Endothelial cell of umbilical vein (primary cell): ENCODE results near the gene HSPB2. TPM values are rescaled to one million over a fixed set of nuclear protein-coding genes. Genes with fewer than 3 reads are reported as not detected.

ENCODE experiments used
- BruUV-seq: library from RNA; stranded (reverse); fragments of 400-500 nt; replicated peaks from 2 replicates; lab custom pipeline; 2021; lab: Mats Ljungman, UMichigan
- CTCF ChIA-PET: fragments of 300-600, 350-600 bp; sonication (Branson Sonifier 250); formaldehyde crosslinking; loops from one replicate; lab custom pipeline; 2021; ENCODE audit warnings: antibody characterized with exemption, inconsistent platforms; lab: Charles Lee
- POLR2A ChIA-PET: fragments of 300-600, 350-600 bp; sonication (Branson Sonifier 250); formaldehyde crosslinking; loops from one replicate; lab custom pipeline; 2021; ENCODE audit warnings: antibody characterized with exemption, inconsistent platforms; lab: Charles Lee
- DNase-seq: peaks from one replicate; pipeline ENCODE4 v3.0.0-alpha.2; 2011; ENCODE audit warnings: low read depth, low spot score
- FAIRE-seq: peaks from 2 replicates; lab custom pipeline; 2011; peaks lifted over from hg19 to GRCh38; lab: Jason Lieb, UNC
- H2AFZ ChIP-seq: 2 replicates; pipeline ENCODE4 v1.6.0; 2012; ENCODE audit warnings: low read depth, low read length, control low read depth, inconsistent platforms
- H3K27ac ChIP-seq: 2 replicates; pipeline ENCODE4 v1.5.1; 2011; ENCODE audit warnings: low read depth, mild to moderate bottlenecking, control low read depth, low read length, moderate library complexity; ENCODE audit not compliant: insufficient read depth
- H3K27me3 ChIP-seq, 2 experiments: 2 replicates each; pipeline versions ENCODE4 v1.6.0 to v1.6.1; 2011; ENCODE audit warnings: low read length in 2 of 2, mixed read lengths in 1 of 2; ENCODE audit not compliant: control insufficient read depth in 2 of 2, insufficient read depth in 2 of 2
- H3K36me3 ChIP-seq, 2 experiments: 2 replicates in 1 of 2; 3 replicates in 1 of 2; pipeline ENCODE4 v1.5.1; 2011; ENCODE audit warnings: low read length in 2 of 2, mild to moderate bottlenecking in 1 of 2, moderate library complexity in 1 of 2; ENCODE audit not compliant: control insufficient read depth in 2 of 2, insufficient read depth in 2 of 2; ENCODE audit errors: extremely low read depth in 1 of 2
- H3K4me1 ChIP-seq: 3 replicates; pipeline ENCODE4 v1.5.1; 2011; ENCODE audit warnings: mild to moderate bottlenecking, low read length; ENCODE audit not compliant: control insufficient read depth, insufficient read depth; ENCODE audit errors: extremely low read depth
- H3K4me2 ChIP-seq: 2 replicates; pipeline ENCODE4 v1.6.1; 2011; ENCODE audit warnings: low read length, control low read depth, mixed read lengths; ENCODE audit not compliant: insufficient read depth
- H3K4me3 ChIP-seq, 3 experiments: fragments of 200-600 bp in 1 of 3; sonication (generic), shearing (Covaris generic) in 1 of 3; replicated peaks in 1 of 3; 2 replicates each; pipeline ENCODE4 v1.5.1; 2011 to 2016; ENCODE audit warnings: control low read depth in 3 of 3, low read length in 3 of 3, mild to moderate bottlenecking in 2 of 3, inconsistent platforms in 1 of 3, low read depth in 1 of 3, moderate library complexity in 1 of 3; ENCODE audit not compliant: insufficient read depth in 1 of 3
- H3K79me2 ChIP-seq: 2 replicates; pipeline ENCODE4 v1.6.0; 2012; ENCODE audit warnings: low read length, inconsistent platforms; ENCODE audit not compliant: control insufficient read depth, insufficient read depth
- H3K9ac ChIP-seq: replicated peaks from 2 replicates; pipeline ENCODE3; 2011; ENCODE audit warnings: low read length, control low read depth; ENCODE audit not compliant: insufficient read depth; ENCODE audit errors: extremely low read depth
- H3K9me1 ChIP-seq: replicated peaks from 3 replicates; pipeline ENCODE4 v1.6.0; 2011; ENCODE audit warnings: mild to moderate bottlenecking, low read length; ENCODE audit not compliant: control insufficient read depth, insufficient read depth; ENCODE audit errors: extremely low read depth
- H3K9me3 ChIP-seq: replicated peaks from 2 replicates; pipeline ENCODE4 v1.5.1; 2012; ENCODE audit warnings: low read length, inconsistent platforms; ENCODE audit not compliant: control insufficient read depth, insufficient read depth
- H4K20me1 ChIP-seq: replicated peaks from 2 replicates; pipeline ENCODE3; 2011; ENCODE audit warnings: mild to moderate bottlenecking, low read length; ENCODE audit not compliant: control insufficient read depth, insufficient read depth; ENCODE audit errors: extremely low read depth
- FOS ChIP-seq: IDR thresholded peaks from 2 replicates; pipeline ENCODE4 v1.6.1; 2011; ENCODE audit warnings: mild to moderate bottlenecking, low read length, moderate library complexity, borderline replicate concordance; ENCODE audit not compliant: insufficient read depth
- JUN ChIP-seq: IDR thresholded peaks from 2 replicates; pipeline ENCODE4 v1.6.1; 2011; ENCODE audit warnings: borderline replicate concordance, low read depth; ENCODE audit not compliant: insufficient read length, insufficient read depth
- dilution Hi-C: fragments of 300-500 bp; cut with MboI; formaldehyde crosslinking; loops from one replicate; pipeline ENCODE4 v1.15.0; 2019; ENCODE audit warnings: low sequenced_read_pairs; ENCODE audit not compliant: extremely low pct_ligation_motif_present
- intact Hi-C: fragments of 100-400 bp; cut with micrococcal nuclease; formaldehyde crosslinking; loops from one replicate; pipeline ENCODE4 v1.10.0; 2022
- polyA plus RNA-seq, 4 experiments: library from polyadenylated mRNA; depleted of rRNA in 3 of 4; stranded (reverse) in 3 of 4; unstranded in 1 of 4; fragments of >200 nt; gene quantifications; 2 replicates each; pipeline versions ENCODE4 v1.2.1 to v1.2.3, GENCODE V29; 2011 to 2012; ENCODE audit warnings: missing spikeins in 1 of 4
- total RNA-seq: library from RNA; stranded (reverse); gene quantifications from 2 replicates; pipeline ENCODE4 v1.2.3, GENCODE V29; 2021

HSPB2 gene
- total and polyA plus RNA-seq, 2 donors (not counting 3 experiments of a cell fraction or from before 2014, with no cell fraction given) = not detected

- Histone ChIP-seq H3K9ac (no peak overlapping the region), H4K20me1 (no peaks in the 10 kb centered on the region), H3K27ac (no peak overlapping the region), H3K36me3 (no peaks in the 10 kb centered on the region), H3K4me1 (peaks cover 6% of the 10 kb centered on the region), H3K4me3 (no peak overlapping the region), H2AFZ (peak overlapping the region; percentile 38), H3K79me2 (no peaks in the 10 kb centered on the region), H3K9me1 (no peaks in the 10 kb centered on the region), H3K9me3 (no peaks in the 10 kb centered on the region), H3K27me3 (peaks cover 2 to 9% of the 10 kb centered on the region in 2 experiments), H3K4me2 (no peak overlapping the region)
- no peak for TF ChIP-seq JUN
- no TSS peak for BruUV-seq
- DNase-seq (no peak), FAIRE-seq (no peak)
- intact Hi-C loops = no loop called here
- ChIA-PET POLR2A (no interaction called here), CTCF (interaction anchor here (0.7 to 1.2 kb wide), 4 partner anchors 12 to 69 kb away, joined by 3 to 7 read pairs (median 3); no protein-coding TSS in a partner anchor)
- dilution Hi-C loops = no loop called here
Observed at GRCh38 chr11:111913031-111913861, 712 bp downstream of the HSPB2 start.

- ChIA-PET CTCF (interaction anchor here (1.0 to 2.0 kb wide), 4 partner anchors 11 to 68 kb away, joined by 3 to 7 read pairs (median 4); no protein-coding TSS in a partner anchor), POLR2A (no interaction called here)
- BruUV-seq = no TSS peak
- no peaks in the 10 kb centered on the region for H3K9me3 ChIP-seq
- peak overlapping the region; percentile 18 for H3K9ac ChIP-seq
- H3K36me3 ChIP-seq = no peaks in the 10 kb centered on the region
- dilution Hi-C loops = no loop called here
- no peaks in the 10 kb centered on the region for H3K9me1 ChIP-seq
- H3K27me3 ChIP-seq = peaks cover 2 to 9% of the 10 kb centered on the region in 2 experiments
- TF ChIP-seq JUN (peak; percentile 13), FOS (no peak)
- no peak overlapping the region for H3K4me3 ChIP-seq
- FAIRE-seq (peak; percentile 53), DNase-seq (peak; percentile 61)
- intact Hi-C loops = no loop called here
- H2AFZ ChIP-seq = peak overlapping the region; percentile 73
- no peaks in the 10 kb centered on the region for H4K20me1 ChIP-seq
- no peak overlapping the region for H3K4me2 ChIP-seq
- H3K79me2 ChIP-seq = no peaks in the 10 kb centered on the region
- H3K27ac ChIP-seq = peak overlapping the region; percentile 2
- H3K4me1 ChIP-seq = peaks cover 6% of the 10 kb centered on the region
Observed at GRCh38 chr11:111913997-111914396, 1.5 kb downstream of the HSPB2 start.
